Measurements from ENCODE around the gene TYK2. TPM values are rescaled to one million over a fixed set of nuclear protein-coding genes. Genes with fewer than 3 reads are reported as not detected.

The TYK2 gene
- total and polyA plus RNA-seq, 2 of the 4 experiments (the other 2 are of a cell fraction) = 40.9 to 97.9 TPM

DNA sequence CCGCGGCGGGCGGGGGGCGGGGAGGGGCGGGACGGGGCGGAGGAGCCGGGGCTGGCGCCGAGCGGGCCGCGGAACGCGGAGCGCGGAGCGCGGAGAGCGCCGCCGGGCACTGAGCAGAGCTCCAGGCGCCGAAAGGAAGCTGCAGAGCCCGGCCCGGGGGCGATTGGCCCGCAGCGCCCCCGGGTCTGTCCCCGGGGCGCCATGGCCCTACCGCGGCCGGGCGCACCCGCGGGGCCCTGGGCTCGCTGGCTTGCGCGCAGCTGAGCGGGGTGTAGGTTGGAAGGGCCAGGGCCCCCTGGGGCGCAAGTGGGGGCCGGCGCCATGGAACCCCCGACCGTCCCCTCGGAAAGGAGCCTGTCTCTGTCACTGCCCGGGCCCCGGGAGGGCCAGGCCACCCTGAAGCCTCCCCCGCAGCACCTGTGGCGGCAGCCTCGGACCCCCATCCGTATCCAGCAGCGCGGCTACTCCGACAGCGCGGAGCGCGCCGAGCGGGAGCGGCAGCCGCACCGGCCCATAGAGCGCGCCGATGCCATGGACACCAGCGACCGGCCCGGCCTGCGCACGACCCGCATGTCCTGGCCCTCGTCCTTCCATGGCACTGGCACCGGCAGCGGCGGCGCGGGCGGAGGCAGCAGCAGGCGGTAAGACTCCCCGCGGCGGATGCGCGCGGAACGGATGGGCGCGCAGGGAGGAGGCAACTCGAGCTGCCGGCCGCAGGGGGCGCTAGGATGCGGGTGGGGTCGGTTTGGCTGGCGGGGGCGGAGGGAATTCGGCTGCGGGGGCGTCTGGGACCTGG is 40.3 kb upstream of the TYK2 start, which contains the start of gene PDE4A:
Gene PDE4A (plus strand): TSS at position 95 of the 796 bp plus-strand sequence. CDS start 227 bp downstream, at position 322.
- peak within 1 kb of the TSS; percentile 85 for H2AFZ ChIP-seq (replicated peaks; ENCODE audit: low read length, poor library complexity)
- no peak within 1 kb of the TSS for H4K91ac ChIP-seq (ENCODE audit: insufficient read depth, low read depth, low read length)
- H3K14ac ChIP-seq (replicated peaks; ENCODE audit: low read depth, low read length) = no peak within 1 kb of the TSS
- H3K79me1 ChIP-seq (ENCODE audit: low read depth in 1 of 2, low read length in 2 of 2) = no peaks in the 10 kb centered on the region; a peak in 1 of 4 replicates
- H2BK120ac ChIP-seq (ENCODE audit: low read depth, low read length) = no peak within 1 kb of the TSS
- DNase-seq (no peak), ATAC-seq (ENCODE audit: low read depth) (no peak)
- no TSS peak for BruUV-seq (replicated peaks)
- peak within 1 kb of the TSS; percentile 30 for H3K23ac ChIP-seq (ENCODE audit: low read depth, low read length)
- no peak within 1 kb of the TSS for H2BK15ac ChIP-seq (ENCODE audit: low read depth, low read length)
- no peak within 1 kb of the TSS for H3K56ac ChIP-seq (ENCODE audit: extremely low read depth, insufficient read depth, low read length)
- TF ChIP-seq, protein P1, sequence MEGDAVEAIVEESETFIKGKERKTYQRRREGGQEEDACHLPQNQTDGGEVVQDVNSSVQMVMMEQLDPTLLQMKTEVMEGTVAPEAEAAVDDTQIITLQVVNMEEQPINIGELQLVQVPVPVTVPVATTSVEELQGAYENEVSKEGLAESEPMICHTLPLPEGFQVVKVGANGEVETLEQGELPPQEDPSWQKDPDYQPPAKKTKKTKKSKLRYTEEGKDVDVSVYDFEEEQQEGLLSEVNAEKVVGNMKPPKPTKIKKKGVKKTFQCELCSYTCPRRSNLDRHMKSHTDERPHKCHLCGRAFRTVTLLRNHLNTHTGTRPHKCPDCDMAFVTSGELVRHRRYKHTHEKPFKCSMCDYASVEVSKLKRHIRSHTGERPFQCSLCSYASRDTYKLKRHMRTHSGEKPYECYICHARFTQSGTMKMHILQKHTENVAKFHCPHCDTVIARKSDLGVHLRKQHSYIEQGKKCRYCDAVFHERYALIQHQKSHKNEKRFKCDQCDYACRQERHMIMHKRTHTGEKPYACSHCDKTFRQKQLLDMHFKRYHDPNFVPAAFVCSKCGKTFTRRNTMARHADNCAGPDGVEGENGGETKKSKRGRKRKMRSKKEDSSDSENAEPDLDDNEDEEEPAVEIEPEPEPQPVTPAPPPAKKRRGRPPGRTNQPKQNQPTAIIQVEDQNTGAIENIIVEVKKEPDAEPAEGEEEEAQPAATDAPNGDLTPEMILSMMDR (conservative IDR thresholded peaks at IDR 0.05; ENCODE audit: low read depth, low read length) = peak; percentile 47
- no peak for TF ChIP-seq ELK1 (IDR thresholded peaks at IDR 0.05; ENCODE audit: borderline replicate concordance, low read depth, low read length)
- ChIA-PET POLR2A (ENCODE audit: unreplicated experiment) (no interaction called here), CTCF (interaction anchor here (0.8 to 1.0 kb wide), 3 partner anchors 8 to 17 kb away, joined by 3 to 4 read pairs (median 3); partner anchors contain the start of gene CDC37)
- in situ Hi-C loops (cut with MboI; ENCODE audit: low sequenced_read_pairs) = no loop called here
- no peaks in the 10 kb centered on the region for H3K36me3 ChIP-seq (ENCODE audit: control insufficient read depth, insufficient read depth, low read length)
- 0% methylated on average over 10 of the region's 104 CpGs; no CpG with 5 or more reads in 1 of the 2 experiments for WGBS, 2 experiments (ENCODE audit: extremely low coverage in 2 of 2, insufficient read length in 1 of 2)
- no peak within 1 kb of the TSS for H3K9ac ChIP-seq (ENCODE audit: low read depth, low read length)
- no peak within 1 kb of the TSS for H4K5ac ChIP-seq (ENCODE audit: low read depth, low read length)
- peak within 1 kb of the TSS; percentile 60; the same call in 1 of the 2 replicates for H2AK5ac ChIP-seq (ENCODE audit: low read depth, low read length)
- intact Hi-C loops (cut with micrococcal nuclease) = no loop called here
- peaks cover 15% of the 10 kb centered on the region for H3K4me1 ChIP-seq (ENCODE audit: control insufficient read depth, insufficient read depth, low read length)
- no peak within 1 kb of the TSS for H3K18ac ChIP-seq (ENCODE audit: low read depth, low read length)
- dilution Hi-C loops (cut with HindIII; ENCODE audit: low sequenced_read_pairs, unreplicated experiment) = no loop called here
- no peak within 1 kb of the TSS for H2BK20ac ChIP-seq (ENCODE audit: low read depth, low read length)
- no peaks in the 10 kb centered on the region for H3K9me1 ChIP-seq (ENCODE audit: insufficient read depth, low read length)
- peak within 1 kb of the TSS; percentile 39 for H3K4me3 ChIP-seq (ENCODE audit: insufficient read depth, low read depth, low read length)
- peak within 1 kb of the TSS; percentile 70 for H3K4me2 ChIP-seq (ENCODE audit: low read depth, low read length)
- H2AK9ac ChIP-seq (replicated peaks; ENCODE audit: low read depth, low read length, poor library complexity) = peak within 1 kb of the TSS; percentile 87
- H3K27ac ChIP-seq (ENCODE audit: insufficient read depth, low read length) = no peak within 1 kb of the TSS
- no peaks in the 10 kb centered on the region for H3K9me3 ChIP-seq (ENCODE audit: control insufficient read depth, insufficient read depth, low read length)
- 0 out of 4 replicates have a peak within 1 kb of the TSS, but pooled peaks of 1 of the 2 experiments have one; percentile 6 for H4K8ac ChIP-seq (ENCODE audit: low read depth in 2 of 2, low read length in 2 of 2)
- peaks cover 31% of the 10 kb centered on the region for H4K20me1 ChIP-seq (ENCODE audit: insufficient read depth, low read length)
- peaks cover 49% of the 10 kb centered on the region for H3K27me3 ChIP-seq (ENCODE audit: control insufficient read depth, insufficient read depth, low read length)
- H3K4ac ChIP-seq (ENCODE audit: low read depth, low read length) = no peak within 1 kb of the TSS
- H2BK5ac ChIP-seq (ENCODE audit: low read depth, low read length, poor library complexity, severe bottlenecking) = no peak within 1 kb of the TSS

Data from IMR-90 (cell line).